Parathyroid adenoma (tissue), 2 donors: ENCODE measurements around the gene CEP128.

ENCODE experiments used
- H2AFZ ChIP-seq: fragments of 300-600 bp; sonication (generic); one replicate; pipeline ENCODE4 v1.7.0; 2017; ENCODE audit warnings: antibody characterized with exemption, mild to moderate bottlenecking
- H3K27ac ChIP-seq: fragments of 300-600 bp; sonication (generic); one replicate; pipeline ENCODE4 v1.7.0; 2017
- H3K27me3 ChIP-seq: fragments of 300-600 bp; sonication (generic); one replicate; pipeline ENCODE4 v1.7.0; 2017; ENCODE audit warnings: low read length; ENCODE audit not compliant: control insufficient read depth, insufficient read depth
- H3K36me3 ChIP-seq: fragments of 300-600 bp; sonication (generic); one replicate; pipeline ENCODE4 v1.7.0; 2017; ENCODE audit warnings: low read length; ENCODE audit not compliant: control insufficient read depth, insufficient read depth
- H3K4me1 ChIP-seq: fragments of 300-600 bp; sonication (generic); one replicate; pipeline ENCODE4 v1.7.0; 2017; ENCODE audit warnings: control low read depth
- H3K4me2 ChIP-seq: fragments of 300-600 bp; sonication (generic); one replicate; pipeline ENCODE4 v1.7.0; 2017; ENCODE audit warnings: low read length
- H3K4me3 ChIP-seq: fragments of 300-600 bp; sonication (generic); one replicate; pipeline ENCODE4 v1.7.0; 2017; ENCODE audit warnings: low read depth, low read length
- H3K79me2 ChIP-seq: fragments of 300-600 bp; sonication (generic); one replicate; pipeline ENCODE4 v1.7.0; 2017; ENCODE audit warnings: control low read depth
- H3K9ac ChIP-seq: fragments of 300-600 bp; sonication (generic); one replicate; pipeline ENCODE4 v1.7.0; 2017; ENCODE audit warnings: mild to moderate bottlenecking
- H3K9me3 ChIP-seq: fragments of 300-600 bp; sonication (generic); one replicate; pipeline ENCODE4 v1.7.0; 2017; ENCODE audit warnings: low read length; ENCODE audit not compliant: control insufficient read depth
- CTCF ChIP-seq: fragments of 300-600 bp; sonication (generic); IDR thresholded peaks from one replicate; pipeline ENCODE4 v1.7.0; 2017; ENCODE audit warnings: antibody characterized with exemption, mild to moderate bottlenecking
- donor health status: primary hyperparathyroidism.

The CEP128 gene

DNA sequence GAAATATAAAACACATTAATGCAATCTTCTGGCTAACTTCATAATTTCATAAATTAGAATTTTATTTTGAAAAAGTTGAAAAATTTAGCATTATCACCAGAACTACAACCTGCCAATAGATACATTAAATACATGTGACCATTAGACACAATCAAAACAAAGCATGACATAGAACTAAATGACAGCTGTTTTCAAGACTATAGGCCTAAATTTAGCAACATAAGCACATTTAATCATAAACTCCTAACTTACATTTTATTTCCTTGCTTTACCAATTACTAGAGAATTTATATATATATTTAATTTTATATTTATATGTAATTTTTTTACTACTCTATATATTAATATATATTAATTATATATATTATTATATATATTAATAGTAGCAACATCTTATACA, 165.4 kb downstream of the CEP128 start:
- Histone ChIP-seq H3K9me3 (no peaks in the 10 kb centered on the region), H3K4me3 (no peak overlapping the region), H3K79me2 (no peaks in the 10 kb centered on the region), H3K27me3 (no peaks in the 10 kb centered on the region), H3K4me2 (no peak overlapping the region), H3K9ac (no peak overlapping the region), H3K36me3 (no peaks in the 10 kb centered on the region), H2AFZ (no peak overlapping the region), H3K4me1 (no peaks in the 10 kb centered on the region), H3K27ac (no peak overlapping the region)
- no peak for TF ChIP-seq CTCF

DNA sequence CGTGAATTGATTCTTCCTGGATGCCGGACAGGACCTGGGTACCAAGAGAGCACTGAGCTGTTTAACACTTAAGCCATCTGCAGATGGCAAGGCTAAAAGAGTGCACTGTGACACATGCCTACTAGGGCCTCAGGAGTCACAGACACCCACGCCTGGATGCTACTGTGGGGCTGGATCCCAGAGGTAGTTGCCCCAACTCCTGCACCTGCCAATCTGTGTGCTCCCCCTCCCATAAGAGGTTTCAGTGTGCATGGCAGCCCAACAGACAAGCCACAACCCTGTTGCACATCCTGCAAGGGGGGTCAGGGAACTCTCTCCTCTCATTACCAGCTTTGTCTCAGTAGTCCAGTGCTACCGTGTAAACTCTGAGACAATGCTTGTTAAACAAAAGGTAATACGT, 169.0 kb downstream of the CEP128 start:
- Histone ChIP-seq H2AFZ (no peak overlapping the region), H3K27me3 (no peaks in the 10 kb centered on the region), H3K36me3 (no peaks in the 10 kb centered on the region), H3K4me2 (no peak overlapping the region), H3K79me2 (no peaks in the 10 kb centered on the region), H3K27ac (no peak overlapping the region), H3K9ac (no peak overlapping the region), H3K9me3 (no peaks in the 10 kb centered on the region), H3K4me3 (no peak overlapping the region), H3K4me1 (no peaks in the 10 kb centered on the region)
- TF ChIP-seq CTCF, result no peak

- Histone ChIP-seq H3K27me3 (no peaks in the 10 kb centered on the region), H2AFZ (no peak overlapping the region), H3K4me1 (peaks cover 1% of the 10 kb centered on the region), H3K9ac (no peak overlapping the region), H3K9me3 (no peaks in the 10 kb centered on the region), H3K4me2 (no peak overlapping the region), H3K79me2 (no peaks in the 10 kb centered on the region), H3K36me3 (no peaks in the 10 kb centered on the region), H3K4me3 (no peak overlapping the region), H3K27ac (no peak overlapping the region)
- no peak for TF ChIP-seq CTCF
Observed at GRCh38 chr14:80771201-80771600, 170.3 kb downstream of the CEP128 start.

- no peak for TF ChIP-seq CTCF
- no peak overlapping the region for H3K4me3 ChIP-seq
- H3K36me3 ChIP-seq, result no peaks in the 10 kb centered on the region
Observed at GRCh38 chr14:80770114-80770908, 171.2 kb downstream of the CEP128 start.

GRCh38 chr14:80768646-80769045, 172.9 kb downstream of the CEP128 start:
- Histone ChIP-seq H3K27ac (no peak overlapping the region), H2AFZ (no peak overlapping the region), H3K4me3 (no peak overlapping the region), H3K4me1 (peaks cover 2% of the 10 kb centered on the region), H3K27me3 (no peaks in the 10 kb centered on the region), H3K9ac (no peak overlapping the region), H3K4me2 (no peak overlapping the region), H3K9me3 (no peaks in the 10 kb centered on the region), H3K79me2 (no peaks in the 10 kb centered on the region), H3K36me3 (no peaks in the 10 kb centered on the region)
- TF ChIP-seq CTCF, result no peak

More at GRCh38 chr14:80770114-80770908, 171.2 kb downstream of the CEP128 start:
- H3K9me3 ChIP-seq, result no peaks in the 10 kb centered on the region
- H3K4me2 ChIP-seq, result no peak overlapping the region
- no peaks in the 10 kb centered on the region for H3K79me2 ChIP-seq
- H3K27ac ChIP-seq, result no peak overlapping the region
- H2AFZ ChIP-seq, result no peak overlapping the region
- peaks cover 2% of the 10 kb centered on the region for H3K4me1 ChIP-seq
- H3K27me3 ChIP-seq, result no peaks in the 10 kb centered on the region
- no peak overlapping the region for H3K9ac ChIP-seq
